ENCODE measurements around the gene ICA1L.
"Not testable (repeated sequence)": the region's sequence is repeated elsewhere in the genome, so short reads cannot be mapped to it uniquely, and the experiment has no call there.

Gene ICA1L

GRCh38 chr2:202909394-202910192 lies 38.0 kb upstream of the ICA1L start:
- no peak for TF ChIP-seq CTCF (conservative IDR thresholded peaks at IDR 0.05; ENCODE audit: low read length)
- DNase-seq (ENCODE audit: low read depth) = peak; percentile 13
- no peak overlapping the region for H3K4me3 ChIP-seq (ENCODE audit: low read length)

- DNase-seq (ENCODE audit: low read depth) = no peak
- no peak for TF ChIP-seq CTCF (conservative IDR thresholded peaks at IDR 0.05; ENCODE audit: low read length)
- H3K4me3 ChIP-seq (ENCODE audit: low read length) = no peak overlapping the region
Measured at GRCh38 chr2:202908186-202908585, 36.6 kb upstream of the ICA1L start.

GRCh38 chr2:202905507-202905906 lies 33.9 kb upstream of the ICA1L start:
- not testable (repeated sequence) for H3K4me3 ChIP-seq (ENCODE audit: low read length); DNase-seq (ENCODE audit: low read depth)

GRCh38 chr2:202885190-202885589 lies 13.6 kb upstream of the ICA1L start:
- TF ChIP-seq CTCF (conservative IDR thresholded peaks at IDR 0.05; ENCODE audit: low read length) = no peak
- no peak for DNase-seq (ENCODE audit: low read depth)
- H3K4me3 ChIP-seq (ENCODE audit: low read length) = no peak overlapping the region

- TF ChIP-seq CTCF (conservative IDR thresholded peaks at IDR 0.05; ENCODE audit: low read length) = 0 out of 2 replicates have a peak, but pooled peaks have one; percentile 11
- H3K4me3 ChIP-seq (ENCODE audit: low read length) = no peak overlapping the region
- peak; percentile 2 for DNase-seq (ENCODE audit: low read depth)
Measured at GRCh38 chr2:202883987-202884675, 12.6 kb upstream of the ICA1L start.

- no peak overlapping the region for H3K4me3 ChIP-seq (ENCODE audit: low read length)
- no peak for DNase-seq (ENCODE audit: low read depth)
- TF ChIP-seq CTCF (conservative IDR thresholded peaks at IDR 0.05; ENCODE audit: low read length) = no peak
Measured at GRCh38 chr2:202881570-202881969, 10.0 kb upstream of the ICA1L start.

- TF ChIP-seq CTCF (conservative IDR thresholded peaks at IDR 0.05; ENCODE audit: low read length) = no peak
- H3K4me3 ChIP-seq (ENCODE audit: low read length) = no peak overlapping the region
- no peak for DNase-seq (ENCODE audit: low read depth)
Measured at GRCh38 chr2:202877699-202878098, 6.1 kb upstream of the ICA1L start.
